Smooth muscle cell (in vitro differentiated cells): Measurements from ENCODE around the gene SAFB. TPM values are rescaled to one million over a fixed set of nuclear protein-coding genes. Genes with fewer than 3 reads are reported as not detected.

ENCODE experiments used
- DNase-seq: peaks from one replicate; lab custom pipeline; 2025; ENCODE audit not compliant: unreplicated experiment; lab: John Stamatoyannopoulos, UW
- H2AFZ ChIP-seq: fragments of 200-600 bp; sonication (generic); 2 replicates; pipeline ENCODE4 v1.6.0; 2016; ENCODE audit warnings: antibody characterized with exemption, low read depth, mild to moderate bottlenecking
- H3F3A ChIP-seq: fragments of 200-600 bp; sonication (generic); 2 replicates; pipeline ENCODE4 v1.6.0; 2017; ENCODE audit warnings: antibody characterized with exemption, low read depth
- H3K27ac ChIP-seq: fragments of 200-600 bp; sonication (generic); 2 replicates; pipeline ENCODE4 v1.5.1; 2016; ENCODE audit warnings: low read depth, mild to moderate bottlenecking
- H3K27me3 ChIP-seq: fragments of 200-600 bp; sonication (generic); 2 replicates; pipeline ENCODE4 v1.6.1; 2016; ENCODE audit warnings: low read depth, mild to moderate bottlenecking
- H3K36me3 ChIP-seq: fragments of 200-600 bp; sonication (generic); 2 replicates; pipeline ENCODE4 v1.5.1; 2016; ENCODE audit warnings: low read depth
- H3K4me1 ChIP-seq: fragments of 200-600 bp; sonication (generic); 2 replicates; pipeline ENCODE4 v1.5.1; 2016; ENCODE audit warnings: low read depth
- H3K4me2 ChIP-seq: fragments of 200-600 bp; sonication (generic); 2 replicates; pipeline ENCODE4 v1.6.0; 2016; ENCODE audit warnings: mild to moderate bottlenecking
- H3K4me3 ChIP-seq: fragments of 200-600 bp; sonication (generic); 2 replicates; pipeline ENCODE4 v1.5.1; 2016; ENCODE audit warnings: mild to moderate bottlenecking
- H3K79me2 ChIP-seq: fragments of 200-600 bp; sonication (generic); 2 replicates; pipeline ENCODE4 v1.6.0; 2016; ENCODE audit warnings: low read depth, mild to moderate bottlenecking
- H3K9ac ChIP-seq: fragments of 200-600 bp; sonication (generic); 2 replicates; pipeline ENCODE4 v1.6.0; 2016; ENCODE audit warnings: low read depth
- H3K9me3 ChIP-seq: fragments of 200-600 bp; sonication (generic); replicated peaks from 2 replicates; pipeline ENCODE4 v1.5.1; 2016; ENCODE audit warnings: low read depth
- H4K20me1 ChIP-seq: fragments of 200-600 bp; sonication (generic); 2 replicates; pipeline ENCODE4 v1.6.0; 2016; ENCODE audit warnings: low read depth
- whole genome bisulfite sequencing: methylation state at CpG from one replicate; pipeline ENCODE4 v1.1.7; 2016; ENCODE audit warnings: low lambda C conversion rate; 5-methylcytosine and 5-hydroxymethylcytosine counted together
- polyA plus RNA-seq: library from polyadenylated mRNA; unstranded; fragments of >200 nt; fragmentation: Nextera tagmentation; extraction: Ambion mirVana; gene quantifications from 2 replicates; pipeline ENCODE4 v1.2.1, GENCODE V29; 2016
- total RNA-seq: library from RNA; depleted of rRNA; stranded (reverse); fragments of >200 nt; gene quantifications from 2 replicates; pipeline ENCODE4 v1.2.3, GENCODE V29; 2014
- TF ChIP-seq, protein P1 (sequence below): fragments of 200-600 bp; sonication (generic); IDR thresholded peaks from 2 replicates; pipeline ENCODE4 v1.5.1; 2017; ENCODE audit warnings: borderline replicate concordance, mild to moderate bottlenecking, antibody characterized with exemption; ENCODE audit not compliant: insufficient read depth, poor library complexity, severe bottlenecking

Gene SAFB
- total and polyA plus RNA-seq, 2 experiments from 2014 or later = 22.8 to 74.3 TPM

GRCh38 chr19:5669212-5669611, 46.3 kb downstream of the SAFB start:
- Histone ChIP-seq H3K27me3 (no peaks in the 10 kb centered on the region), H2AFZ (no peak overlapping the region), H3F3A (no peaks in the 10 kb centered on the region), H3K4me1 (no peaks in the 10 kb centered on the region), H3K9ac (no peak overlapping the region), H3K4me2 (no peak overlapping the region), H3K36me3 (no peaks in the 10 kb centered on the region), H3K27ac (no peak overlapping the region), H3K4me3 (no peak overlapping the region), H3K9me3 (no peaks in the 10 kb centered on the region), H4K20me1 (peaks cover 5% of the 10 kb centered on the region), H3K79me2 (no peaks in the 10 kb centered on the region)
- TF ChIP-seq, protein P1, sequence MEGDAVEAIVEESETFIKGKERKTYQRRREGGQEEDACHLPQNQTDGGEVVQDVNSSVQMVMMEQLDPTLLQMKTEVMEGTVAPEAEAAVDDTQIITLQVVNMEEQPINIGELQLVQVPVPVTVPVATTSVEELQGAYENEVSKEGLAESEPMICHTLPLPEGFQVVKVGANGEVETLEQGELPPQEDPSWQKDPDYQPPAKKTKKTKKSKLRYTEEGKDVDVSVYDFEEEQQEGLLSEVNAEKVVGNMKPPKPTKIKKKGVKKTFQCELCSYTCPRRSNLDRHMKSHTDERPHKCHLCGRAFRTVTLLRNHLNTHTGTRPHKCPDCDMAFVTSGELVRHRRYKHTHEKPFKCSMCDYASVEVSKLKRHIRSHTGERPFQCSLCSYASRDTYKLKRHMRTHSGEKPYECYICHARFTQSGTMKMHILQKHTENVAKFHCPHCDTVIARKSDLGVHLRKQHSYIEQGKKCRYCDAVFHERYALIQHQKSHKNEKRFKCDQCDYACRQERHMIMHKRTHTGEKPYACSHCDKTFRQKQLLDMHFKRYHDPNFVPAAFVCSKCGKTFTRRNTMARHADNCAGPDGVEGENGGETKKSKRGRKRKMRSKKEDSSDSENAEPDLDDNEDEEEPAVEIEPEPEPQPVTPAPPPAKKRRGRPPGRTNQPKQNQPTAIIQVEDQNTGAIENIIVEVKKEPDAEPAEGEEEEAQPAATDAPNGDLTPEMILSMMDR = no peak
- no peak for DNase-seq
- WGBS = 91% methylated on average over 11 of the region's 11 CpGs

- no peaks in the 10 kb centered on the region for H3K4me1 ChIP-seq
- H3K27ac ChIP-seq = no peak overlapping the region
- no peak for DNase-seq
- no peak overlapping the region for H3K4me3 ChIP-seq
- no peaks in the 10 kb centered on the region for H3F3A ChIP-seq
- H3K4me2 ChIP-seq = no peak overlapping the region
- H3K27me3 ChIP-seq = no peaks in the 10 kb centered on the region
- H3K79me2 ChIP-seq = no peaks in the 10 kb centered on the region
- peaks cover 5% of the 10 kb centered on the region for H4K20me1 ChIP-seq
- H2AFZ ChIP-seq = no peak overlapping the region
- 98% methylated on average over 7 of the region's 7 CpGs for WGBS
- no peaks in the 10 kb centered on the region for H3K36me3 ChIP-seq
- no peaks in the 10 kb centered on the region for H3K9me3 ChIP-seq
- no peak overlapping the region for H3K9ac ChIP-seq
- TF ChIP-seq, protein P1 = no peak
Measured at GRCh38 chr19:5671600-5671999, 48.7 kb downstream of the SAFB start.

DNA sequence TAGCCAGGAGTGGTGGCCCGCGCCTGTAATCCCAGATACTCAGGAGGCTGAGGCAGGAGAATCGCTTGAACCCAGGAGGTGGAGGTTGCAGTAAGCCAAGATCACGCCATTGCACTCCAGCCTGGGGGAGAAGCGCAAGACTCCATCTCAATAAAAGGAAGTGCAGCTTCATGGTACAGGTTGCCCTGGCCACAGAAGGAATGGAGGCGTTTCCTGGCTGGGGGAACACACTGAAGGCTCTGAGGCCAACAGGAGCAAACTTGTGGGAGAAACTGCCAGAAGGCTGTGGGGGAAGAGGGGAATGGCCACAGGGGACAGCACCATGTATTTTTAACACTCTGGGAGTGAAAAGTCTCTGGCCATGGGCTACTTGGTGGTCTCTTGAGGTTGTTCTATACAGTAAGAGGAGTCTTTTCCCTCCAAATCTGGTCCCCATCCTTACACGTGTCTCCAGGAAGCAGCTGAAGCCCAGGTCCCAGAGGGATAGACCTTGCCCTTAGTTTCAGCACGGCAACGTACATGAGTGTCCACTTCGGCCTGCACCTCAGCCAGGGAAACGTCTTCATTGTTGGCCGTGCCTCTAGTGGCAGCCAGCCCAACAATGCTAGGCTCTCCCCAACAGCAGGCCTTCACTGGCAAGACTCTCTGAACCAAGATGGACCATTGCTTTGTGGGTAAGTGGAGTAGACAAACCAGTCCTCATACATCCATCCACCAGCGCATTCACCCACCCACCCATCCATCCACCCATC, 50.0 kb downstream of the SAFB start:
- H3K9ac ChIP-seq = no peak overlapping the region
- no peaks in the 10 kb centered on the region for H3K36me3 ChIP-seq
- no peak overlapping the region for H3K4me2 ChIP-seq
- H2AFZ ChIP-seq = no peak overlapping the region
- no peak overlapping the region for H3K4me3 ChIP-seq
- H3K9me3 ChIP-seq = no peaks in the 10 kb centered on the region
- 98% methylated on average over 12 of the region's 13 CpGs for WGBS
- H3K4me1 ChIP-seq = no peaks in the 10 kb centered on the region
- no peaks in the 10 kb centered on the region for H3F3A ChIP-seq
- peaks cover 1% of the 10 kb centered on the region for H4K20me1 ChIP-seq
- H3K27ac ChIP-seq = no peak overlapping the region
- no peak for DNase-seq
- H3K27me3 ChIP-seq = no peaks in the 10 kb centered on the region
- no peaks in the 10 kb centered on the region for H3K79me2 ChIP-seq
- TF ChIP-seq, protein P1 = no peak

- no peaks in the 10 kb centered on the region for H3K36me3 ChIP-seq
- H3K4me1 ChIP-seq = no peaks in the 10 kb centered on the region
- H3K79me2 ChIP-seq = no peaks in the 10 kb centered on the region
- no peaks in the 10 kb centered on the region for H3F3A ChIP-seq
- no peak overlapping the region for H3K27ac ChIP-seq
- no peak overlapping the region for H2AFZ ChIP-seq
- TF ChIP-seq, protein P1 = no peak
- WGBS = 100% methylated on average over 1 of the region's 1 CpG
- no peak overlapping the region for H3K9ac ChIP-seq
- H3K9me3 ChIP-seq = no peaks in the 10 kb centered on the region
- H3K4me3 ChIP-seq = no peak overlapping the region
- H3K4me2 ChIP-seq = no peak overlapping the region
- H4K20me1 ChIP-seq = no peaks in the 10 kb centered on the region
- H3K27me3 ChIP-seq = no peaks in the 10 kb centered on the region
- DNase-seq = no peak
Measured at GRCh38 chr19:5673752-5674151, 50.9 kb downstream of the SAFB start.
